B cell (primary cell): ENCODE measurements around the gene PLCG1. TPM values are rescaled to one million over a fixed set of nuclear protein-coding genes. Genes with fewer than 3 reads are reported as not detected.

ENCODE experiments used
- ATAC-seq: fragments of 200-7000 bp; cut with Tn5 transposase; one replicate; pipeline ENCODE4 v1.10.0; 2021; ENCODE audit warnings: low read depth, mild to moderate bottlenecking, moderate number of reproducible peaks, moderate library complexity
- CTCF ChIA-PET: fragments of 350-600 bp; sonication (Branson Sonifier 250); formaldehyde crosslinking; loops from one replicate; lab custom pipeline; 2021; ENCODE audit warnings: antibody characterized with exemption, inconsistent platforms; lab: Charles Lee
- POLR2A ChIA-PET: fragments of 350-600 bp; sonication (Branson Sonifier 250); formaldehyde crosslinking; loops from one replicate; lab custom pipeline; 2021; ENCODE audit warnings: antibody characterized with exemption; lab: Charles Lee
- DNase-seq: peaks from one replicate; pipeline ENCODE4 v3.0.0; 2013
- H2AFZ ChIP-seq: 2 replicates; pipeline ENCODE4 v1.6.1; 2012; ENCODE audit warnings: mild to moderate bottlenecking, low read depth, low read length; ENCODE audit not compliant: insufficient read depth, poor library complexity, severe bottlenecking
- H3K27ac ChIP-seq, 2 donors: 1 replicate in 1 of 2; 2 replicates in 1 of 2; pipeline ENCODE4 v1.5.1; 2012 to 2013; ENCODE audit warnings: low read length in 2 of 2, mild to moderate bottlenecking in 2 of 2, moderate library complexity in 1 of 2
- H3K27me3 ChIP-seq, 4 experiments: fragments of 200-600 bp in 1 of 4; sonication (generic) in 1 of 4; replicated peaks in 1 of 4; 1 replicate in 2 of 4; 2 replicates in 2 of 4; pipeline versions ENCODE4 v1.6.1 to v1.7.0; 2013 to 2016; ENCODE audit warnings: low read length in 3 of 4, mild to moderate bottlenecking in 2 of 4, mixed read lengths in 1 of 4, moderate library complexity in 1 of 4; ENCODE audit not compliant: insufficient read depth in 4 of 4, control insufficient read depth in 3 of 4; ENCODE audit errors: control extremely low read depth in 1 of 4
- H3K36me3 ChIP-seq, 2 experiments: replicated peaks in 1 of 2; 1 replicate in 1 of 2; 2 replicates in 1 of 2; pipeline versions ENCODE4 v1.6.1 to v1.7.1; 2013; ENCODE audit warnings: low read length in 1 of 2; ENCODE audit not compliant: insufficient read depth in 2 of 2, control insufficient read depth in 1 of 2; ENCODE audit errors: control extremely low read depth in 1 of 2, extremely low read depth in 1 of 2
- H3K4me1 ChIP-seq, 2 donors: fragments of 200-600 bp in 1 of 2; sonication (generic) in 1 of 2; 1 replicate in 1 of 2; 2 replicates in 1 of 2; pipeline versions ENCODE4 v1.5.1 to v1.6.1; 2013 to 2017; ENCODE audit warnings: low read length in 2 of 2; ENCODE audit not compliant: control insufficient read depth in 2 of 2, insufficient read depth in 2 of 2
- H3K4me2 ChIP-seq: replicated peaks from 2 replicates; pipeline ENCODE3; 2012; ENCODE audit warnings: mild to moderate bottlenecking, low read depth, low read length; ENCODE audit not compliant: poor library complexity, severe bottlenecking
- H3K4me3 ChIP-seq, 5 experiments: fragments of 200-600 bp in 1 of 5; sonication (generic) in 1 of 5; 1 replicate in 3 of 5; 2 replicates in 2 of 5; pipeline versions ENCODE4 v1.5.1 to v1.7.0; 2011 to 2016; ENCODE audit warnings: low read length in 4 of 5, mild to moderate bottlenecking in 4 of 5, low read depth in 2 of 5, control low read depth in 1 of 5, moderate library complexity in 1 of 5; ENCODE audit not compliant: insufficient read depth in 1 of 5; ENCODE audit errors: control extremely low read depth in 1 of 5, extremely low read depth in 1 of 5
- H3K79me2 ChIP-seq: fragments of 200-600 bp; sonication (generic); one replicate; pipeline ENCODE4 v1.6.0; 2016; ENCODE audit warnings: low read length; ENCODE audit not compliant: control insufficient read depth, insufficient read depth
- H3K9ac ChIP-seq: fragments of 200-600 bp; sonication (generic); 2 replicates; pipeline ENCODE4 v1.6.1; 2017; ENCODE audit warnings: mild to moderate bottlenecking, low read length, moderate library complexity
- H3K9me3 ChIP-seq, 3 donors: one replicate each; pipeline versions ENCODE4 v1.6.1 to v1.7.1; 2013; ENCODE audit warnings: low read length in 2 of 3; ENCODE audit not compliant: control insufficient read depth in 2 of 3, insufficient read depth in 1 of 3; ENCODE audit errors: control extremely low read depth in 1 of 3
- H4K20me1 ChIP-seq: 2 replicates; pipeline ENCODE4 v1.6.0; 2012; ENCODE audit warnings: mild to moderate bottlenecking, low read length; ENCODE audit not compliant: insufficient read depth, control insufficient read depth, poor library complexity, severe bottlenecking
- H3K27ac Mint-ChIP-seq: one replicate; pipeline ENCODE4 v1.8.0; 2021; ENCODE audit warnings: mixed read lengths
- H3K27me3 Mint-ChIP-seq: one replicate; pipeline ENCODE4 v1.8.0; 2021; ENCODE audit warnings: mixed read lengths
- H3K4me1 Mint-ChIP-seq: one replicate; pipeline ENCODE4 v1.8.0; 2021; ENCODE audit warnings: mixed read lengths
- H3K4me3 Mint-ChIP-seq: one replicate; pipeline ENCODE4 v1.8.0; 2021; ENCODE audit warnings: mixed read lengths
- H3K9me3 Mint-ChIP-seq: one replicate; pipeline ENCODE4 v1.8.0; 2022; ENCODE audit warnings: mixed read lengths; ENCODE audit not compliant: insufficient read depth
- CTCF ChIP-seq: fragments of 200-600 bp; IDR thresholded peaks from one replicate; pipeline ENCODE4 v1.8.0; 2022; ENCODE audit warnings: antibody characterized with exemption, mild to moderate bottlenecking
- EZH2 ChIP-seq: IDR thresholded peaks from 2 replicates; pipeline ENCODE4 v1.6.1; 2012; ENCODE audit warnings: borderline replicate concordance, low read depth, mild to moderate bottlenecking, moderate library complexity, low read length; ENCODE audit not compliant: insufficient read depth, poor library complexity, severe bottlenecking
- WGBS: methylation state at CpG from one replicate; pipeline ENCODE4 v1.1.5; 2013; ENCODE audit warnings: missing lambda C conversion rate; ENCODE audit not compliant: insufficient coverage; 5-methylcytosine and 5-hydroxymethylcytosine counted together
- intact Hi-C: fragments of 100-400 bp; cut with micrococcal nuclease; formaldehyde crosslinking; loops from one replicate; pipeline ENCODE4 v1.10.0; 2022
- polyA plus RNA-seq: library from polyadenylated mRNA; depleted of rRNA; stranded (reverse); fragments of >200 nt; gene quantifications from 2 replicates; pipeline ENCODE4 v1.2.3, GENCODE V29; 2012
- total RNA-seq, 2 donors: library from RNA; stranded (reverse); fragments of 120-200 nt in 1 of 2; gene quantifications; 1 replicate in 1 of 2; 2 replicates in 1 of 2; pipeline versions ENCODE4 v1.2.3 to v1.2.4, GENCODE V29; 2013 to 2022

The PLCG1 gene
- total and polyA plus RNA-seq, 2 donors (not counting 1 experiment from before 2014, with no cell fraction given), result 98.7 to 101 TPM

GRCh38 chr20:41167481-41168253 is 30.3 kb downstream of the PLCG1 start:
- Mint-ChIP-seq H3K9me3 (no peaks in the 10 kb centered on the region), H3K27ac (no peak overlapping the region), H3K4me1 (peaks cover 12% of the 10 kb centered on the region), H3K27me3 (no peaks in the 10 kb centered on the region), H3K4me3 (no peak overlapping the region)
- intact Hi-C loops, result no loop called here
- POLR2A ChIA-PET, result no interaction called here
- ATAC-seq (no peak), DNase-seq (no peak)
- Histone ChIP-seq H3K9me3 (no peaks in the 10 kb centered on the region), H3K79me2 (no peaks in the 10 kb centered on the region), H3K4me3 (no peak overlapping the region), H3K4me1 (peaks cover 6 to 13% of the 10 kb centered on the region in 2 donors), H2AFZ (no peak overlapping the region), H3K27me3 (peaks cover 0 to 9% (median under 1%) of the 10 kb centered on the region in 4 experiments), H3K27ac (no peak overlapping the region), H3K4me2 (no peak overlapping the region), H3K9ac (no peak overlapping the region), H4K20me1 (peaks cover 17% of the 10 kb centered on the region), H3K36me3 (peaks cover 0 to 86% of the 10 kb centered on the region in 2 experiments)
- TF ChIP-seq CTCF, result no peak
- TF ChIP-seq EZH2, result no peak
- CTCF ChIA-PET, result interaction anchor here (0.7 to 7.4 kb wide), 3 partner anchors 32 to 173 kb away, joined by 3 to 196 read pairs (median 4); partner anchors contain the start of gene LPIN3
- WGBS, result 53% methylated on average over 7 of the region's 11 CpGs
